ENCODE data around the gene FAM3D.

- TF ChIP-seq CTCF (optimal IDR thresholded peaks at IDR 0.05 in 1 of 3, IDR thresholded peaks at IDR 0.05 in 1 of 3, conservative IDR thresholded peaks at IDR 0.05 in 1 of 3; ENCODE audit: extremely low read depth in 1 of 3, insufficient read depth in 2 of 3, low read length in 3 of 3): no peak
- TF ChIP-seq EZH2 (IDR thresholded peaks at IDR 0.05; ENCODE audit: low read length): no peak
Observed at GRCh38 chr3:58623961-58624360, 42.6 kb downstream of the FAM3D start.

Measured in keratinocyte (primary cell).